H1 (cell line): ENCODE data around the gene SLC23A3. TPM values are rescaled to one million over a fixed set of nuclear protein-coding genes. Genes with fewer than 3 reads are reported as not detected.

Experiments
- CTCF ChIA-PET: fragments of 300-600 bp; sonication (Branson Sonifier 250); formaldehyde crosslinking; loops from one replicate; lab custom pipeline; 2021; ENCODE audit not compliant: partially characterized antibody; lab: Charles Lee
- POLR2A ChIA-PET: fragments of 300-600 bp; sonication (Branson Sonifier 250); formaldehyde crosslinking; loops from one replicate; lab custom pipeline; 2021; ENCODE audit warnings: inconsistent platforms; ENCODE audit not compliant: partially characterized antibody; lab: Charles Lee
- DNase-seq, 2 experiments: peaks; one replicate each; pipeline versions ENCODE4 v3.0.0 to v3.0.0-alpha.2; 2010 to 2022; ENCODE audit warnings: low spot score in 2 of 2, low read depth in 1 of 2, mixed read lengths in 1 of 2
- FAIRE-seq: peaks from 2 replicates; lab custom pipeline; 2011; peaks lifted over from hg19 to GRCh38; lab: Jason Lieb, UNC
- H2AFZ ChIP-seq: 2 replicates; pipeline ENCODE4 v1.8.1; 2012; ENCODE audit warnings: low read length, inconsistent platforms
- H2AK5ac ChIP-seq: 2 replicates; pipeline ENCODE4 v1.6.1; 2013; ENCODE audit warnings: low read depth, low read length
- H2BK120ac ChIP-seq: replicated peaks from 2 replicates; pipeline ENCODE3; 2013; ENCODE audit warnings: low read depth, low read length, inconsistent platforms
- H2BK12ac ChIP-seq: 2 replicates; pipeline ENCODE4 v1.6.1; 2013; ENCODE audit warnings: low read depth, low read length
- H2BK15ac ChIP-seq: 2 replicates; pipeline ENCODE4 v1.6.1; 2013; ENCODE audit warnings: low read length
- H2BK20ac ChIP-seq: 2 replicates; pipeline ENCODE4 v1.6.1; 2013; ENCODE audit warnings: low read length
- H2BK5ac ChIP-seq: 2 replicates; pipeline ENCODE4 v1.6.1; 2013; ENCODE audit warnings: low read depth, low read length
- H3K14ac ChIP-seq: 2 replicates; pipeline ENCODE4 v1.6.1; 2013; ENCODE audit warnings: inconsistent platforms; ENCODE audit not compliant: insufficient read length
- H3K18ac ChIP-seq: 2 replicates; pipeline ENCODE4 v1.6.1; 2013; ENCODE audit warnings: low read length; ENCODE audit errors: extremely low read depth
- H3K23ac ChIP-seq: 2 replicates; pipeline ENCODE4 v1.6.1; 2013; ENCODE audit warnings: inconsistent platforms; ENCODE audit not compliant: insufficient read length
- H3K23me2 ChIP-seq: 2 replicates; pipeline ENCODE4 v1.6.1; 2013; ENCODE audit warnings: low read depth, low read length
- H3K27ac ChIP-seq: 2 replicates; pipeline ENCODE4 v1.6.1; 2011; ENCODE audit warnings: low read depth, low read length, inconsistent platforms
- H3K27me3 ChIP-seq, 4 experiments: replicated peaks in 1 of 4; 1 replicate in 1 of 4; 2 replicates in 3 of 4; pipeline versions ENCODE4 v1.6.1 to v1.8.1; 2011 to 2013; ENCODE audit warnings: low read length in 3 of 4, mild to moderate bottlenecking in 3 of 4, inconsistent platforms in 2 of 4, mixed read lengths in 2 of 4, moderate library complexity in 1 of 4; ENCODE audit not compliant: control insufficient read depth in 3 of 4, insufficient read depth in 3 of 4; ENCODE audit errors: extremely low read depth in 1 of 4
- H3K36me3 ChIP-seq, 4 experiments: 2 replicates each; pipeline versions ENCODE4 v1.6.1 to v1.8.1; 2011 to 2013; ENCODE audit warnings: mild to moderate bottlenecking in 4 of 4, low read length in 3 of 4, moderate library complexity in 2 of 4, control low read depth in 1 of 4, inconsistent platforms in 1 of 4; ENCODE audit not compliant: insufficient read depth in 4 of 4, control insufficient read depth in 2 of 4
- H3K4ac ChIP-seq: replicated peaks from 2 replicates; pipeline ENCODE3; 2013; ENCODE audit warnings: low read length, low read depth, mixed read lengths, inconsistent platforms; ENCODE audit not compliant: insufficient read length
- H3K4me1 ChIP-seq, 4 experiments: replicated peaks in 1 of 4; 1 replicate in 1 of 4; 2 replicates in 3 of 4; pipeline versions ENCODE4 v1.6.1 to v1.8.1; 2011 to 2013; ENCODE audit warnings: low read length in 3 of 4, inconsistent platforms in 2 of 4, mixed read lengths in 1 of 4; ENCODE audit not compliant: insufficient read depth in 4 of 4, control insufficient read depth in 3 of 4
- H3K4me2 ChIP-seq, 2 experiments: 2 replicates each; pipeline versions ENCODE4 v1.6.1 to v1.8.1; 2011 to 2013; ENCODE audit warnings: low read depth in 2 of 2, low read length in 2 of 2, control low read depth in 1 of 2, inconsistent platforms in 1 of 2, mild to moderate bottlenecking in 1 of 2; ENCODE audit not compliant: insufficient read depth in 1 of 2
- H3K4me3 ChIP-seq, 4 experiments: fragments of 200-600, 300-600 bp in 1 of 4; sonication (generic), shearing (Covaris generic), sonication (Bioruptor Twin) in 1 of 4; 2 replicates each; pipeline versions ENCODE4 v1.5.1 to v1.8.1; 2011 to 2016; ENCODE audit warnings: low read length in 4 of 4, low read depth in 3 of 4, control low read depth in 2 of 4, inconsistent platforms in 2 of 4, mild to moderate bottlenecking in 2 of 4, mixed read lengths in 1 of 4, moderate library complexity in 1 of 4; ENCODE audit not compliant: insufficient read depth in 2 of 4; ENCODE audit errors: extremely low read depth in 1 of 4
- H3K56ac ChIP-seq: replicated peaks from 2 replicates; pipeline ENCODE3; 2013; ENCODE audit warnings: low read depth, mild to moderate bottlenecking, mixed read lengths, low read length, inconsistent platforms; ENCODE audit not compliant: insufficient read length
- H3K79me1 ChIP-seq: 2 replicates; pipeline ENCODE4 v1.6.1; 2013; ENCODE audit warnings: low read depth, low read length, control low read depth
- H3K79me2 ChIP-seq, 2 experiments: 2 replicates each; pipeline versions ENCODE4 v1.6.1 to v1.8.1; 2012 to 2013; ENCODE audit warnings: low read length in 2 of 2, mild to moderate bottlenecking in 2 of 2, inconsistent platforms in 1 of 2; ENCODE audit not compliant: insufficient read depth in 2 of 2, control insufficient read depth in 1 of 2
- H3K9ac ChIP-seq, 4 experiments: replicated peaks in 1 of 4; 1 replicate in 1 of 4; 2 replicates in 3 of 4; pipeline versions ENCODE4 v1.6.1 to v1.8.1; 2011 to 2013; ENCODE audit warnings: low read depth in 3 of 4, low read length in 3 of 4, control low read depth in 2 of 4, mild to moderate bottlenecking in 2 of 4, moderate library complexity in 2 of 4, inconsistent platforms in 1 of 4; ENCODE audit errors: extremely low read depth in 1 of 4
- H3K9me3 ChIP-seq, 2 experiments: 2 replicates each; pipeline versions ENCODE4 v1.6.1 to v1.8.1; 2012 to 2013; ENCODE audit warnings: mild to moderate bottlenecking in 2 of 2, moderate library complexity in 2 of 2, control low read depth in 1 of 2, inconsistent platforms in 1 of 2, low read depth in 1 of 2, low read length in 1 of 2, mixed read lengths in 1 of 2; ENCODE audit not compliant: insufficient read depth in 2 of 2
- H4K20me1 ChIP-seq, 2 experiments: replicated peaks in 1 of 2; 2 replicates each; pipeline versions ENCODE3 to v1.8.1; 2011 to 2013; ENCODE audit warnings: inconsistent platforms in 2 of 2, low read length in 2 of 2, mild to moderate bottlenecking in 1 of 2; ENCODE audit not compliant: insufficient read depth in 2 of 2, control insufficient read depth in 1 of 2
- H4K5ac ChIP-seq: 2 replicates; pipeline ENCODE4 v1.6.1; 2013; ENCODE audit warnings: low read length, low read depth, mixed read lengths, inconsistent platforms; ENCODE audit not compliant: insufficient read length
- H4K8ac ChIP-seq: 2 replicates; pipeline ENCODE4 v1.8.0; 2013; ENCODE audit warnings: mild to moderate bottlenecking, moderate library complexity, low read length, inconsistent platforms; ENCODE audit not compliant: insufficient read depth; ENCODE audit errors: extremely low read depth
- H4K91ac ChIP-seq: replicated peaks from 2 replicates; pipeline ENCODE3; 2013; ENCODE audit warnings: low read length, mixed read lengths, inconsistent platforms; ENCODE audit not compliant: insufficient read length
- EZH2 ChIP-seq: fragments of 200-600 bp; sonication (generic); IDR thresholded peaks from 2 replicates; pipeline ENCODE4 v1.7.1; 2012; ENCODE audit warnings: low read depth, mild to moderate bottlenecking, moderate library complexity, low read length, inconsistent platforms; ENCODE audit not compliant: severe bottlenecking
- MAX ChIP-seq: IDR thresholded peaks from 2 replicates; pipeline ENCODE4 v1.6.1; 2012; ENCODE audit warnings: inconsistent platforms
- PHF8 ChIP-seq: fragments of 200-600 bp; sonication (generic); conservative IDR thresholded peaks from 2 replicates; pipeline ENCODE4 v1.7.1; 2012; ENCODE audit warnings: low read depth, mild to moderate bottlenecking, inconsistent platforms, low read length, moderate library complexity
- SIX5 ChIP-seq: IDR thresholded peaks from 2 replicates; pipeline ENCODE4 v1.6.1; 2011; ENCODE audit warnings: mild to moderate bottlenecking, low read depth, low read length
- YY1 ChIP-seq: IDR thresholded peaks from 2 replicates; pipeline ENCODE4 v1.6.1; 2011; ENCODE audit warnings: low read depth, mild to moderate bottlenecking, low read length
- WGBS, 2 experiments: shearing (Covaris generic) in 1 of 2; methylation state at CpG; one replicate each; pipeline versions ENCODE4 v1.1.6 to v1.1.7; 2013 to 2015; ENCODE audit warnings: low lambda C conversion rate in 2 of 2, mixed read lengths in 2 of 2, inconsistent platforms in 1 of 2, low coverage in 1 of 2, missing lambda C conversion rate in 1 of 2; ENCODE audit not compliant: insufficient replicate concordance in 2 of 2, insufficient coverage in 1 of 2, insufficient read length in 1 of 2; ENCODE audit errors: extremely low coverage in 1 of 2, missing lambda C conversion rate in 1 of 2; 5-methylcytosine and 5-hydroxymethylcytosine counted together
- polyA plus RNA-seq, 7 experiments: library from polyadenylated mRNA; depleted of rRNA in 3 of 7; stranded (reverse) in 5 of 7; unstranded in 2 of 7; fragments of >200 nt in 5 of 7; fragments of 200-250 nt in 2 of 7; gene quantifications; 1 replicate in 5 of 7; 2 replicates in 1 of 7; 4 replicates in 1 of 7; pipeline versions ENCODE4 v1.2.1 to v1.2.3, GENCODE V29; 2011 to 2013; ENCODE audit warnings: missing spikeins in 2 of 7, mixed read lengths in 2 of 7
- total RNA-seq: library from RNA; stranded (reverse); fragmentation: NEBNext Ultra II Directional; extraction: Animal tissue kit (Norgen Biotek cat#: 25700); gene quantifications from 2 replicates; pipeline ENCODE4 v1.2.1, GENCODE V29; 2021
- TF ChIP-seq, protein P1 (sequence below), 3 experiments: IDR thresholded peaks; 1 replicate in 2 of 3; 2 replicates in 1 of 3; pipeline versions ENCODE4 v1.5.1 to v1.6.1; 2011; ENCODE audit warnings: low read length in 3 of 3, mild to moderate bottlenecking in 3 of 3, inconsistent platforms in 2 of 3, low read depth in 1 of 3, moderate library complexity in 1 of 3; ENCODE audit not compliant: insufficient read depth in 1 of 3; ENCODE audit errors: control extremely low read depth in 1 of 3

Gene SLC23A3
- total and polyA plus RNA-seq, 2 of the 8 experiments (the other 6 are each of a cell fraction or from before 2014, with no cell fraction given), result 0.35 to 0.84 TPM

DNA sequence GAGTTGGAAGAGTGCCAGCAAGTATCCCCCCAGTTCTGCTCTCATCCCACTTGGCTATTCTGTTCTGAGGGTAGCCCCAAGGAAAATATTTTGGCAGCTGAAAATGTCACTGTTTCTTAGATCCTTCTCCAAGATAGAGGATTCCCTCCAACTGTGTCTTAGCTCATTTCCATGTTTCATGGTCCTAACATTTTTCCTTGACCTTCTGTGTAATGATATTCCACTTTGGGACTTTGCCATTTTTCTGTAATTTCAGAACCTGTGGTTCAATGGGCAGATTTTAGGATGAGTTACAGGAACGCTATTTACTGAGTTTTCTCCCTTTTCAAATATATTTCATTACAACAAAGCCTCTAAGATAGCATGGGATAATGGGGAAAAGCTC lies 44.0 kb downstream of the SLC23A3 start:
- Histone ChIP-seq H4K20me1 (no peaks in the 10 kb centered on the region), H3K23me2 (no peaks in the 10 kb centered on the region), H4K8ac (no peak overlapping the region), H3K18ac (no peak overlapping the region), H2BK15ac (no peak overlapping the region), H3K4me1 (no peaks in the 10 kb centered on the region; a peak in 2 of 7 replicates), H4K91ac (no peak overlapping the region), H3K27me3 (no peaks in the 10 kb centered on the region), H3K56ac (no peak overlapping the region), H3K9me3 (no peaks in the 10 kb centered on the region), H3K9ac (no peak overlapping the region), H3K23ac (no peak overlapping the region), H2BK5ac (no peak overlapping the region), H3K36me3 (no peaks in the 10 kb centered on the region), H2BK12ac (no peak overlapping the region), H2AK5ac (no peak overlapping the region), H3K4me3 (no peak overlapping the region), H2BK120ac (no peak overlapping the region), H3K79me2 (no peaks in the 10 kb centered on the region), H3K14ac (no peak overlapping the region), H4K5ac (no peak overlapping the region), H3K4me2 (no peak overlapping the region), H2BK20ac (no peak overlapping the region), H2AFZ (no peak overlapping the region), H3K4ac (no peak overlapping the region), H3K27ac (no peak overlapping the region), H3K79me1 (no peaks in the 10 kb centered on the region)
- 82% methylated on average over 1 of the region's 1 CpG; no CpG with 5 or more reads in 1 of the 2 experiments for WGBS, 2 experiments
- DNase-seq, result no peak
- CTCF ChIA-PET, result interaction anchor here (0.8 to 37.2 kb wide), 6 partner anchors 16 to 146 kb away, joined by 3 to 1777 read pairs (median 114); partner anchors contain the start of genes CFAP65 and IHH
- no peak for FAIRE-seq
- POLR2A ChIA-PET, result no interaction called here
- TF ChIP-seq PHF8 (no peak), EZH2 (no peak), MAX (no peak), SIX5 (no peak), YY1 (no peak)
- TF ChIP-seq, protein P1, sequence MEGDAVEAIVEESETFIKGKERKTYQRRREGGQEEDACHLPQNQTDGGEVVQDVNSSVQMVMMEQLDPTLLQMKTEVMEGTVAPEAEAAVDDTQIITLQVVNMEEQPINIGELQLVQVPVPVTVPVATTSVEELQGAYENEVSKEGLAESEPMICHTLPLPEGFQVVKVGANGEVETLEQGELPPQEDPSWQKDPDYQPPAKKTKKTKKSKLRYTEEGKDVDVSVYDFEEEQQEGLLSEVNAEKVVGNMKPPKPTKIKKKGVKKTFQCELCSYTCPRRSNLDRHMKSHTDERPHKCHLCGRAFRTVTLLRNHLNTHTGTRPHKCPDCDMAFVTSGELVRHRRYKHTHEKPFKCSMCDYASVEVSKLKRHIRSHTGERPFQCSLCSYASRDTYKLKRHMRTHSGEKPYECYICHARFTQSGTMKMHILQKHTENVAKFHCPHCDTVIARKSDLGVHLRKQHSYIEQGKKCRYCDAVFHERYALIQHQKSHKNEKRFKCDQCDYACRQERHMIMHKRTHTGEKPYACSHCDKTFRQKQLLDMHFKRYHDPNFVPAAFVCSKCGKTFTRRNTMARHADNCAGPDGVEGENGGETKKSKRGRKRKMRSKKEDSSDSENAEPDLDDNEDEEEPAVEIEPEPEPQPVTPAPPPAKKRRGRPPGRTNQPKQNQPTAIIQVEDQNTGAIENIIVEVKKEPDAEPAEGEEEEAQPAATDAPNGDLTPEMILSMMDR (IDR thresholded peaks at IDR 0.05; ENCODE audit: control extremely low read depth in 1 of 3, insufficient read depth in 1 of 3, low read depth in 1 of 3, low read length in 3 of 3), result no peak
